Right ventricle myocardium superior (tissue), 1 donor: Measurements from ENCODE around the gene RAET1G. TPM values are rescaled to one million over a fixed set of nuclear protein-coding genes. Genes with fewer than 3 reads are reported as not detected.
"Not testable (repeated sequence)": the region's sequence is repeated elsewhere in the genome, so short reads cannot be mapped to it uniquely, and the experiment has no call there.

Experiments used
- ATAC-seq: fragments of 200-7000 bp; cut with Tn5 transposase; one replicate; pipeline ENCODE4 v1.9.1; 2020; ENCODE audit warnings: mild to moderate bottlenecking; ENCODE audit not compliant: poor library complexity
- DNase-seq: peaks from one replicate; pipeline ENCODE4 v3.0.0-alpha.2; 2020
- intact Hi-C: fragments of 100-400 bp; cut with DNase I; formaldehyde crosslinking; loops from one replicate; pipeline ENCODE4 v1.11.2; 2022
- total RNA-seq: library from RNA; stranded (reverse); fragmentation: NEBNext Ultra II Directional; extraction: Animal tissue kit (Norgen Biotek cat#: 25700); gene quantifications from one replicate; pipeline ENCODE4 v1.2.1, GENCODE V29; 2021
- donor health status: DM: no; HTN: yes; CAD: no; lungs with severe emphysema.

Gene RAET1G
- total RNA-seq, 1 donor from 2014 or later = not detected

GRCh38 chr6:149922091-149922490, 830 bp downstream of the RAET1G start:
- intact Hi-C loops = loop anchor here (5.0 to 10.0 kb wide), 3 partner anchors 85 to 367 kb away; no protein-coding TSS in a partner anchor
- not testable (repeated sequence) for DNase-seq, ATAC-seq

GRCh38 chr6:149921361-149921760, 1.6 kb downstream of the RAET1G start:
- DNase-seq (no peak), ATAC-seq (no peak)
- intact Hi-C loops = loop anchor here (5.0 to 10.0 kb wide), 3 partner anchors 84 to 367 kb away; no protein-coding TSS in a partner anchor

GRCh38 chr6:149919834-149920225, 3.1 kb downstream of the RAET1G start:
- DNase-seq = no peak
- intact Hi-C loops = loop anchor here (5.0 to 10.0 kb wide), 3 partner anchors 83 to 365 kb away; no protein-coding TSS in a partner anchor
- ATAC-seq = no peak

- intact Hi-C loops, DNase-seq, ATAC-seq: not testable (repeated sequence)
These were observed 3.6 kb downstream of the RAET1G start for GRCh38 chr6:149919126-149919833.

- ATAC-seq (no peak), DNase-seq (no peak)
- intact Hi-C loops = no loop called here
These were observed 4.6 kb downstream of the RAET1G start for GRCh38 chr6:149918151-149918905.

GRCh38 chr6:149917679-149918078, 5.2 kb downstream of the RAET1G start:
- no peak for DNase-seq
- intact Hi-C loops = no loop called here
- ATAC-seq = no peak

- intact Hi-C loops = no loop called here
- DNase-seq (no peak), ATAC-seq (no peak)
These were observed 6.7 kb downstream of the RAET1G start for GRCh38 chr6:149915970-149916865.

- DNase-seq (no peak), ATAC-seq (no peak)
- intact Hi-C loops = no loop called here
These were observed 9.2 kb downstream of the RAET1G start for GRCh38 chr6:149913540-149914240.

- intact Hi-C loops = no loop called here
- ATAC-seq = no peak
- DNase-seq = no peak
These were observed 9.8 kb downstream of the RAET1G start for GRCh38 chr6:149913085-149913484.

- DNase-seq, intact Hi-C loops, ATAC-seq: not testable (repeated sequence)
These were observed 10.2 kb downstream of the RAET1G start for GRCh38 chr6:149912680-149913079.

- ATAC-seq (no peak), DNase-seq (no peak)
- intact Hi-C loops = no loop called here
These were observed 12.2 kb downstream of the RAET1G start for GRCh38 chr6:149910721-149911151.

- ATAC-seq = no peak
- intact Hi-C loops = no loop called here
- DNase-seq = no peak
These were observed 13.0 kb downstream of the RAET1G start for GRCh38 chr6:149909701-149910470.

- DNase-seq, intact Hi-C loops, ATAC-seq: not testable (repeated sequence)
These were observed 14.4 kb downstream of the RAET1G start for GRCh38 chr6:149908480-149908879.

- intact Hi-C loops = no loop called here
- ATAC-seq = no peak
- DNase-seq = no peak
These were observed 15.6 kb downstream of the RAET1G start for GRCh38 chr6:149907317-149907716.

GRCh38 chr6:149906405-149906804, 16.5 kb downstream of the RAET1G start:
- DNase-seq (no peak), ATAC-seq (no peak)
- intact Hi-C loops = no loop called here

- ATAC-seq (peak; percentile 56), DNase-seq (no peak)
- intact Hi-C loops = no loop called here
These were observed 17.0 kb downstream of the RAET1G start for GRCh38 chr6:149905911-149906371.

GRCh38 chr6:149905371-149905910, 17.5 kb downstream of the RAET1G start:
- no peak for ATAC-seq
- intact Hi-C loops = no loop called here
- DNase-seq = no peak
